ACC112 (cell line): Measurements from ENCODE around the gene MDFIC.

Experiments used
- H2AFZ ChIP-seq: fragments of 200-600 bp; sonication (generic); one replicate; pipeline ENCODE4 v1.6.0; 2017; ENCODE audit warnings: antibody characterized with exemption, low read length; ENCODE audit not compliant: unreplicated experiment
- H3K27ac ChIP-seq: fragments of 200-600 bp; sonication (generic); 2 replicates; pipeline ENCODE4 v1.5.1; 2014; ENCODE audit warnings: low read depth, mild to moderate bottlenecking, antibody characterized with exemption, low read length, moderate library complexity
- H3K27me3 ChIP-seq: fragments of 200-600 bp; sonication (generic); 2 replicates; pipeline ENCODE4 v1.6.1; 2014; ENCODE audit warnings: mild to moderate bottlenecking, antibody characterized with exemption, low read length, moderate library complexity, mixed read lengths; ENCODE audit not compliant: insufficient read depth
- H3K36me3 ChIP-seq: fragments of 200-600 bp; sonication (generic); 2 replicates; pipeline ENCODE4 v1.6.1; 2016; ENCODE audit warnings: mild to moderate bottlenecking, antibody characterized with exemption, low read length, moderate library complexity, mixed read lengths; ENCODE audit not compliant: insufficient read depth
- H3K4me1 ChIP-seq: fragments of 200-600 bp; sonication (generic); one replicate; pipeline ENCODE4 v1.6.1; 2016; ENCODE audit warnings: low read length, mixed read lengths; ENCODE audit not compliant: insufficient read depth, unreplicated experiment, control insufficient read depth
- H3K4me3 ChIP-seq: fragments of 200-600 bp; sonication (generic); 2 replicates; pipeline ENCODE4 v1.5.1; 2014; ENCODE audit warnings: mild to moderate bottlenecking, low read depth, low read length
- H3K79me2 ChIP-seq: fragments of 200-600 bp; sonication (generic); one replicate; pipeline ENCODE4 v1.6.0; 2016; ENCODE audit warnings: low read length; ENCODE audit not compliant: control insufficient read depth, unreplicated experiment, insufficient read depth

Gene MDFIC

GRCh38 chr7:114973147-114973546, 51.3 kb downstream of the MDFIC start:
- Histone ChIP-seq H3K4me1 (peaks cover 12% of the 10 kb centered on the region), H3K27ac (no peak overlapping the region), H3K79me2 (peaks cover 29% of the 10 kb centered on the region)

GRCh38 chr7:114975401-114975800, 53.5 kb downstream of the MDFIC start:
- Histone ChIP-seq H3K79me2 (peaks cover 17% of the 10 kb centered on the region), H3K27me3 (no peaks in the 10 kb centered on the region), H3K27ac (no peak overlapping the region), H3K4me1 (peaks cover 12% of the 10 kb centered on the region), H3K4me3 (no peak overlapping the region), H2AFZ (no peak overlapping the region), H3K36me3 (0 out of 2 replicates have a peak, but pooled peaks cover 3% of the 10 kb centered on the region)

More at GRCh38 chr7:114973147-114973546, 51.3 kb downstream of the MDFIC start:
- Histone ChIP-seq H3K4me3 (no peak overlapping the region), H3K27me3 (no peaks in the 10 kb centered on the region), H2AFZ (no peak overlapping the region), H3K36me3 (no peaks in the 10 kb centered on the region)

- H2AFZ ChIP-seq: no peak overlapping the region
- no peaks in the 10 kb centered on the region for H3K27me3 ChIP-seq
- H3K79me2 ChIP-seq: peaks cover 11% of the 10 kb centered on the region
- H3K4me3 ChIP-seq: no peak overlapping the region
- no peak overlapping the region for H3K27ac ChIP-seq
- peaks cover 14% of the 10 kb centered on the region; the same call in 1 of the 2 replicates for H3K36me3 ChIP-seq
- peaks cover 12% of the 10 kb centered on the region for H3K4me1 ChIP-seq
These were observed 54.8 kb downstream of the MDFIC start for GRCh38 chr7:114976666-114977065.

GRCh38 chr7:114977277-114977676, 55.4 kb downstream of the MDFIC start:
- Histone ChIP-seq H2AFZ (no peak overlapping the region), H3K27me3 (no peaks in the 10 kb centered on the region), H3K36me3 (peaks cover 14% of the 10 kb centered on the region; the same call in 1 of the 2 replicates), H3K4me3 (no peak overlapping the region), H3K79me2 (peaks cover 6% of the 10 kb centered on the region), H3K27ac (no peak overlapping the region), H3K4me1 (peaks cover 12% of the 10 kb centered on the region)

- Histone ChIP-seq H3K79me2 (peaks cover 3% of the 10 kb centered on the region), H3K4me3 (no peak overlapping the region), H3K36me3 (peaks cover 14% of the 10 kb centered on the region; the same call in 1 of the 2 replicates), H2AFZ (no peak overlapping the region), H3K4me1 (no peaks in the 10 kb centered on the region), H3K27me3 (no peaks in the 10 kb centered on the region), H3K27ac (no peak overlapping the region)
These were observed 57.5 kb downstream of the MDFIC start for GRCh38 chr7:114979388-114979787.

- Histone ChIP-seq H3K4me1 (no peaks in the 10 kb centered on the region), H3K79me2 (peaks cover 3% of the 10 kb centered on the region), H3K36me3 (peaks cover 14% of the 10 kb centered on the region; the same call in 1 of the 2 replicates), H3K4me3 (no peak overlapping the region), H3K27me3 (no peaks in the 10 kb centered on the region), H2AFZ (no peak overlapping the region), H3K27ac (no peak overlapping the region)
These were observed 58.1 kb downstream of the MDFIC start for GRCh38 chr7:114979803-114980507.

GRCh38 chr7:114981323-114981722, 59.4 kb downstream of the MDFIC start:
- Histone ChIP-seq H3K79me2 (peaks cover 3% of the 10 kb centered on the region), H3K4me1 (no peaks in the 10 kb centered on the region), H3K27ac (no peak overlapping the region), H3K4me3 (no peak overlapping the region), H3K27me3 (no peaks in the 10 kb centered on the region), H3K36me3 (peaks cover 14% of the 10 kb centered on the region; the same call in 1 of the 2 replicates), H2AFZ (no peak overlapping the region)

- no peaks in the 10 kb centered on the region for H3K27me3 ChIP-seq
- H3K4me1 ChIP-seq: peaks cover 20% of the 10 kb centered on the region
- H3K4me3 ChIP-seq: no peak overlapping the region
- H2AFZ ChIP-seq: no peak overlapping the region
- peaks cover 20% of the 10 kb centered on the region; the same call in 1 of the 2 replicates for H3K36me3 ChIP-seq
- H3K79me2 ChIP-seq: no peaks in the 10 kb centered on the region
- H3K27ac ChIP-seq: no peak overlapping the region
These were observed 63.3 kb downstream of the MDFIC start for GRCh38 chr7:114985116-114985715.

- no peak overlapping the region for H3K4me3 ChIP-seq
- H2AFZ ChIP-seq: no peak overlapping the region
- H3K36me3 ChIP-seq: 0 out of 2 replicates have a peak, but pooled peaks cover 9% of the 10 kb centered on the region
These were observed 64.6 kb downstream of the MDFIC start for GRCh38 chr7:114986190-114987180.

DNA sequence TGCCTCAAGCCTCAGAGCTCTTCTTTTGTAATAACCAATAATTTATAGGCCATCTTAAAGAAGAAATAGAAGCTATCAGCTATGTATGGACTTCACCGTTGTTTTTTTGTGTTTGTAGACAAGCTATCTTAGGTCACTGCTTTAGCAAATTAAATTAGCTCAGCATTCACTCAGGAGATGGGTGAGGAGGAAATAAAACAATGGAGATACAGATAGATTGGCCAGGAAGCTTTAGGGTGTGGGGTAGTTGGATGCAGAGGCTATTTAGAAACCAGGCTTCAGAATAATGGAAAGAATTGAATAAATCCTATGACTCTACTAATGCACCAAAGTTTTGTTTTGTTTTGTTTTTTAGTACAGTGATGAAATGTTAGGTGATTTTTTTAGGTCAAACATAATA, 66.1 kb downstream of the MDFIC start:
- peak overlapping the region; percentile 44; the same call in 1 of the 2 replicates for H3K27ac ChIP-seq

More at GRCh38 chr7:114986190-114987180, 64.6 kb downstream of the MDFIC start:
- H3K4me1 ChIP-seq: peaks cover 20% of the 10 kb centered on the region
- H3K27me3 ChIP-seq: no peaks in the 10 kb centered on the region
- no peak overlapping the region for H3K27ac ChIP-seq
- H3K79me2 ChIP-seq: no peaks in the 10 kb centered on the region

More for the DNA sequence above, 66.1 kb downstream of the MDFIC start:
- Histone ChIP-seq H3K27me3 (no peaks in the 10 kb centered on the region), H3K4me3 (no peak overlapping the region), H3K4me1 (peaks cover 20% of the 10 kb centered on the region), H3K79me2 (no peaks in the 10 kb centered on the region), H2AFZ (no peak overlapping the region), H3K36me3 (0 out of 2 replicates have a peak, but pooled peaks cover 7% of the 10 kb centered on the region)
